ENCODE data around the gene SLC26A8.

DNA sequence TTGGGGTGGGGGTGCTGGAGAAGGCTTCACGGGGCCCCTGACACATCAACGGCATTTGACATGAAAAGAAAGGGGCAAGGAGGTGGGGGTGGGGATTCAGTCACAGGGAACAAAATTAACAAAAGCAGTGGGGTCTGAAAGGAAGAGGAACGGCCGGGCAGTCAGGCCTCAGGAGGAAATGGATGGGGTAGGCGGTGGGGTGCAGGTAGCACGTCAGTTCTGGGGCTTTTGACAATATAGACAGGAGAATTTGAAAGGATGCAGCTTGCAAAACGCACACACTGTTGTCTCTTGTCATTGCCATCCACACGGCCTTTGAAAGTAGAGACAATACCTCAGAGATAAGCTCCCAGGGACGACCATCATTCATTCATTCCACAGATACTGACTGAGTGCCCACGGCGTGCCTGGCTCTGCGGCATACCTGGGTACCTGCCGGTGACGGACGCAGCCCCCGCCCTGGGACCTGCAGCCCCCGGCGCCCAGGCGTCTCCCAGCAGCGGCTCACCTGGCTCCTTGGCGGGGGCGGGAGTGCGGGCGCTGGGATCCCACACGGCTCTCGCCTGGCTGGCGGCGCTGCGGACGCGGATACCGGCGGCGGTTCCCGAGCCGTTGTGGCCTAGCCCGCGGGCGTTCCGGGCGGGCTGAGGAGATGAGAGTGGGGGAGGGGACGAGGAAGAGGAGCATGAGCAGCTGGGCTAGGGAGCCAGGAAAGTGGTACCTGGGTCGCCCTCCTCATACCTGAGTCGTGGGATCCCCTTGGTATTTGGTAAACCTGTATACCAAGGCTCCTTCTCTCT, at the start of gene SLC26A8:
- TF ChIP-seq CTCF (IDR thresholded peaks at IDR 0.05) = no peak
- no peak for TF ChIP-seq POLR2A (IDR thresholded peaks at IDR 0.05)

Measured in prostate gland (tissue), 2 donors.